Activated T-helper 1 cell treated with anti-CD3 and anti-CD28 coated beads, Interleukin-12 subunit alpha, Interleukin-12 subunit beta, Interleukin-2, Interleukin-4 antibody, amounts not matched to agents 30 ng/mL and 10 ng/mL and 1 ng/mL, durations not matched to agents 14 hours and 24 hours and 36 hours (primary cell): ENCODE measurements around the gene DPP8. TPM values are rescaled to one million over a fixed set of nuclear protein-coding genes. Genes with fewer than 3 reads are reported as not detected.
"Not testable (repeated sequence)": the region's sequence is repeated elsewhere in the genome, so short reads cannot be mapped to it uniquely, and the experiment has no call there.

ENCODE experiments used
- DNase-seq: peaks from one replicate; pipeline ENCODE4 v3.0.0; 2021; ENCODE audit warnings: low spot score
- H3K27ac Mint-ChIP-seq: one replicate; pipeline ENCODE4 v1.8.0; 2021; ENCODE audit warnings: mild to moderate bottlenecking, mixed read lengths
- H3K27me3 Mint-ChIP-seq: one replicate; pipeline ENCODE4 v1.8.0; 2022; ENCODE audit warnings: mild to moderate bottlenecking, moderate library complexity, mixed read lengths; ENCODE audit not compliant: insufficient read depth
- H3K36me3 Mint-ChIP-seq: one replicate; pipeline ENCODE4 v1.8.0; 2021; ENCODE audit warnings: low read depth, mixed read lengths
- H3K4me1 Mint-ChIP-seq: one replicate; pipeline ENCODE4 v1.8.0; 2021; ENCODE audit warnings: low read depth, mixed read lengths
- H3K4me3 Mint-ChIP-seq: one replicate; pipeline ENCODE4 v1.8.0; 2021; ENCODE audit warnings: mild to moderate bottlenecking, moderate library complexity, mixed read lengths
- H3K9me3 Mint-ChIP-seq: one replicate; pipeline ENCODE4 v1.8.0; 2021; ENCODE audit warnings: mixed read lengths
- intact Hi-C: fragments of 100-400 bp; cut with micrococcal nuclease; formaldehyde crosslinking; loops from one replicate; pipeline ENCODE4 v1.15.1; 2024
- total RNA-seq: library from RNA; stranded (reverse); gene quantifications from 2 replicates; pipeline ENCODE4 v1.2.3, GENCODE V29; 2022

DPP8 gene
- total RNA-seq, 1 donor from 2014 or later = 34.8 TPM

- intact Hi-C loops = no loop called here
- Mint-ChIP-seq H3K4me3 (no peak overlapping the region), H3K4me1 (peaks cover 5% of the 10 kb centered on the region), H3K36me3 (no peaks in the 10 kb centered on the region), H3K27me3 (peaks cover 30% of the 10 kb centered on the region), H3K9me3 (no peaks in the 10 kb centered on the region), H3K27ac (no peak overlapping the region)
- DNase-seq = no peak
These were observed 113.2 kb downstream of the DPP8 start for GRCh38 chr15:65404186-65404872.

- Mint-ChIP-seq H3K4me1 (no peaks in the 10 kb centered on the region), H3K9me3 (no peaks in the 10 kb centered on the region), H3K4me3 (no peak overlapping the region), H3K36me3 (no peaks in the 10 kb centered on the region), H3K27ac (no peak overlapping the region), H3K27me3 (peaks cover 38% of the 10 kb centered on the region)
- DNase-seq = no peak
- intact Hi-C loops = no loop called here
These were observed 114.5 kb downstream of the DPP8 start for GRCh38 chr15:65402961-65403360.

- no peaks in the 10 kb centered on the region for H3K36me3 Mint-ChIP-seq
- peaks cover 47% of the 10 kb centered on the region for H3K27me3 Mint-ChIP-seq
- DNase-seq = no peak
- intact Hi-C loops = loop anchor here (2.0 kb wide), 1 partner anchor 17 kb away; no protein-coding TSS in a partner anchor
- H3K4me3 Mint-ChIP-seq = no peak overlapping the region
- H3K27ac Mint-ChIP-seq = no peak overlapping the region
- no peaks in the 10 kb centered on the region for H3K4me1 Mint-ChIP-seq
- H3K9me3 Mint-ChIP-seq = no peaks in the 10 kb centered on the region
These were observed 115.8 kb downstream of the DPP8 start for GRCh38 chr15:65401611-65402240.

DNA sequence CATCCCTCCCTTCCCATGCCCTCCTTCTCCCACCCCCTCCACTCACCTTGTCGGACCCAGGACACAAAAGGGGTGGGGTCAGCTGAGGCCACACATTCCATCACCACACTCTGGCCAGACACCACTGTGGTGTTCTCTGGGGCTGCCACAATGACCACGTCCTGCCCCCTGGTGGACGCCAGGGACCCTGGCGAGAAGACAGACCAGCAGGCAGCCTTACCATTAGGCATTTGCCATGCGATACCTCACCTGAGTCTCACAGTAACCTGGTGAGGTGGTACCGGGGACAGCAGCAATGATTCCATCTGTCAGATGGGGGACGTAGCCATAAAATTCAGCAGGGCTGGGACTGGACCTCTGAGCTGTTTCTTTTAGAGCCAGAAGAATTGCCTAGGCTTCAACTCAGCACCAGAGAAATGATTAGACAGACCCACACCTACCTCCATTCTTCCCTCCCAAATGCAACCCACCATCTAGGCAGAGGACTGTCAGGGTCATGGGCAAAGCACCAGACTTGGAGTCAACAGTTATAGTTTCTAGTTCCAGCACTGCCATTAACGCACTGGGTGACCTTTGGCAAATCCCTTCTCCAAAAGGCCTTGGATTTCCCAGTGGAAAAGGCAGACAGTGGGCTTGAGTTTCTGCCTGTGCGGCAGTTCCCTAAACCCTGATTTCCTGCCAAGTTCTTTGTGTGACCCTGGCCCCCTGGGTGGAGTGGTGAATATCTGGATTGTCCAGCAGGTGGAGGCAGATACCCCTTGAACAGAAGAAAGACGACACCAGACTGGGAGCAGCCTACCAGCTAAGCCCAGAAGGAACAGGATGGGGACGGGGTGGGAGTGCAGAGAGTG is 116.5 kb downstream of the DPP8 start:
- H3K27me3 Mint-ChIP-seq = peaks cover 48% of the 10 kb centered on the region
- H3K9me3 Mint-ChIP-seq = no peaks in the 10 kb centered on the region
- no peaks in the 10 kb centered on the region for H3K4me1 Mint-ChIP-seq
- DNase-seq = peak; percentile 21
- no peak overlapping the region for H3K4me3 Mint-ChIP-seq
- no peak overlapping the region for H3K27ac Mint-ChIP-seq
- intact Hi-C loops = loop anchor here (1.0 to 2.0 kb wide), 2 partner anchors 16 to 83 kb away; no protein-coding TSS in a partner anchor
- no peaks in the 10 kb centered on the region for H3K36me3 Mint-ChIP-seq

DNA sequence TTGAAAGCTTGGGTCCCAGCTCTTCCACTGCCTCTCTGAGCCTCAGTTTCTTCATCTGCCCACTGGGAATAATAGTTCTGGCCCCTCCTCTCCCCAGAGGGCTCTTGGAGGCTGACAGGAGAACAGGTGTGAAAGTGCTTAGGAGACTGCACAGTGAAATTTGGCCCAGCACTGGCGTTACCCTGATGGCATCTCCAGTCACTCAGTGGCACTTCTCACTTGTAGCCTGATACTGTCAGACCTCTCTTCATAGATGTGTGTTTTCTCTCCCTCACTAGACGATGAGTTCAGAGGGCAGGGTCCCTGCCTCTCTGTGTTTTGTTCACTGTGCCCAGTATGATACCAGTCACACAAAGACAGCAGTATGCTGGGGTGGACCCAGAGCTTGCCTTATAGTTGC is 117.5 kb downstream of the DPP8 start:
- no peaks in the 10 kb centered on the region for H3K4me1 Mint-ChIP-seq
- H3K27me3 Mint-ChIP-seq = peaks cover 55% of the 10 kb centered on the region
- intact Hi-C loops = loop anchor here (1.0 to 2.0 kb wide), 2 partner anchors 15 to 82 kb away; no protein-coding TSS in a partner anchor
- H3K27ac Mint-ChIP-seq = no peak overlapping the region
- H3K36me3 Mint-ChIP-seq = no peaks in the 10 kb centered on the region
- no peak overlapping the region for H3K4me3 Mint-ChIP-seq
- no peaks in the 10 kb centered on the region for H3K9me3 Mint-ChIP-seq
- no peak for DNase-seq

DNA sequence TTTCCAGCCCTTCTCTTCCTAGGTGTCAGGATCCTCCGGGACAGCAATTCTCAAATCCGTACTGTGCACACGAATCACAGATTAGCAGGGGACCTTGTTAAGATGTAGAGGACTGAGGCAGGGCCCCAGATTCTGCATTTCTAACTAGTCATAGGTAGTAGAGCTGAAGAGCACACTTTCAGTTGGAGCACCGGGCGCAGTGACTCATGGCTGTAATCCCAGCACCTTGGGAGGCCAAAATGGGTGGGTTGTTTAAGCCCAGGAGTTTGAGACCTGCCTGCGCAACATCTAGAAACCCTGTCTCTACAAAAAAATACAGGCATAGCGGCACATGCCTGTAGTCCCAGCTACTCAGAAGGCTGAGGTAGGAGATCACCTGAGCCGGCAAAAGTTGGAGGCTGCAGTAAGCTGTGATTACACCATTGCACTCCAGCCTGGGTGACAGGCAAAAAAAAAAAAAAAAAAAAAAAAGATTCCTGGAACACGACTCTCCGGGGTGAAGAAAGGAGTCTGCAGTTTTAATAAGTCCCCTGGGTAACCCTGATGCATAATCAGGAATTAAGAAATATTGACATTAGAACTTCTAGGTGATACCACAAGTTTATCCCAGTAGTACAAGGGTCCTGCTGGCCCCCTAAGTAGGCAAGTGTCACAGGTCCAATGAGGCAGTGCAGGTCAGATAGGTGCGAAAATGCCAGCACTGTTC is 118.3 kb downstream of the DPP8 start:
- intact Hi-C loops = no loop called here

GRCh38 chr15:65398486-65398885 is 119.0 kb downstream of the DPP8 start:
- H3K27me3 Mint-ChIP-seq = peaks cover 64% of the 10 kb centered on the region
- H3K27ac Mint-ChIP-seq, intact Hi-C loops, DNase-seq, H3K9me3 Mint-ChIP-seq, H3K4me3 Mint-ChIP-seq, H3K36me3 Mint-ChIP-seq, H3K4me1 Mint-ChIP-seq: not testable (repeated sequence)

More for the DNA sequence above, 118.3 kb downstream of the DPP8 start:
- no peaks in the 10 kb centered on the region for H3K4me1 Mint-ChIP-seq
- H3K9me3 Mint-ChIP-seq = no peaks in the 10 kb centered on the region
- no peak overlapping the region for H3K4me3 Mint-ChIP-seq
- H3K36me3 Mint-ChIP-seq = no peaks in the 10 kb centered on the region
- no peak overlapping the region for H3K27ac Mint-ChIP-seq
- DNase-seq = no peak
- peaks cover 63% of the 10 kb centered on the region for H3K27me3 Mint-ChIP-seq

- Mint-ChIP-seq H3K4me3 (no peak overlapping the region), H3K27ac (no peak overlapping the region), H3K27me3 (peaks cover 72% of the 10 kb centered on the region), H3K4me1 (no peaks in the 10 kb centered on the region), H3K36me3 (no peaks in the 10 kb centered on the region), H3K9me3 (no peaks in the 10 kb centered on the region)
- intact Hi-C loops = no loop called here
- no peak for DNase-seq
These were observed 120.5 kb downstream of the DPP8 start for GRCh38 chr15:65396965-65397317.

DNA sequence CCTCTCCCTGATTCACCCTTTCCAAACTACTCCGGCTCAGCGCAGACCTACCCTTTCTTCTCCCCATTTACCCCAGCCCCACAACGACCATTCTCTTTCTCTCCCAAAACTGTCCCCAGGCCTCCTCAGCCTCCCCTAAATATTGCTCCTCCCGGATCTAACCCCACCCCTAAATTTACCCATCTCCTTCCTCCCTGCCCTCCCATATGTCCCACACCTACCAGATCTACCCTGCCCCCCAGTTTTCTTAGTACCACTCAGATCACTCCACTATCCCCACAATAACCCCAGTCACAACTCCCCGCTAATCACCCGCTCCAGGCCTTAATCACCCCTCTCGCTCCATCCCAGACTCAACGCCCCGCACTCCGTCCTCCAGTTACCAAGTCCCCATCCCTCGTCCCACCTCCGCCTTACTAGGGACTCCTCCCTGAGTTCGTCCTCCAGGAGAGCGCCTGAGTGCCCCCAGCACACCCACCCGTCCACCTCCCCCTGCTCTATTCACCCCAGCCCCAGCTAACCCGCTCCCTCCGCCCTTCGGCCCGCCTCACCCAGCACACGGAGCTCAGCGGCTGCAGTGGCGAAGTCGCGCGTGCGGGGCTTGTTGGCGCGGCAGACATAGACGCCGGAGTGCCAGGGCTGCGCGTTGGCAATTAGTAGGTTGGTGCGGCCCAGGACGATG is 121.1 kb downstream of the DPP8 start:
- Mint-ChIP-seq H3K27me3 (peaks cover 72% of the 10 kb centered on the region), H3K36me3 (no peaks in the 10 kb centered on the region), H3K27ac (no peak overlapping the region), H3K4me3 (no peak overlapping the region), H3K4me1 (no peaks in the 10 kb centered on the region), H3K9me3 (no peaks in the 10 kb centered on the region)
- no peak for DNase-seq
- intact Hi-C loops = no loop called here

- DNase-seq = no peak
- Mint-ChIP-seq H3K4me3 (no peak overlapping the region), H3K27ac (no peak overlapping the region), H3K9me3 (no peaks in the 10 kb centered on the region), H3K27me3 (peaks cover 65% of the 10 kb centered on the region), H3K4me1 (no peaks in the 10 kb centered on the region), H3K36me3 (no peaks in the 10 kb centered on the region)
- intact Hi-C loops = no loop called here
These were observed 121.8 kb downstream of the DPP8 start for GRCh38 chr15:65395567-65396202.

DNA sequence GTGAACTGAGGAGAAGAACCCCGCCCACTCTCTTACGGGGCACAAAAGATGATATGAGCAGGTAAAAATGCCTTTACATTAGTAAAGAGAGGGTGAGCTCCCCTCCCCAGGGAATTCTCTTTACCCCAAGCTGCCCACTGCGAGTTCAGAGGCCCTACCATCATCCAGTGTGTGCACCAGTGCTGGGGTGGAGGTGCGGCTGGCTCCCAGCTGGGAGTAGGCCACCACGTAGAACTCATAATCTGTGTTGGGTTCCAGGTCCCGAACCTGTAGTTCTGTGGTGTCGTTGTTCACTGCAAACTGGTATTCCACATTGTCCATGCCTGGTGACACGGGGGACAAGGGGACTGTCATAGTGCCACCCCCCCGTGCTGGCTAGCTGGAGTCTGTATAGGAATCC is 122.6 kb downstream of the DPP8 start:
- Mint-ChIP-seq H3K4me1 (no peaks in the 10 kb centered on the region), H3K36me3 (no peaks in the 10 kb centered on the region), H3K27ac (no peak overlapping the region), H3K9me3 (no peaks in the 10 kb centered on the region), H3K4me3 (no peak overlapping the region), H3K27me3 (peaks cover 63% of the 10 kb centered on the region)
- DNase-seq = no peak
- intact Hi-C loops = no loop called here

DNA sequence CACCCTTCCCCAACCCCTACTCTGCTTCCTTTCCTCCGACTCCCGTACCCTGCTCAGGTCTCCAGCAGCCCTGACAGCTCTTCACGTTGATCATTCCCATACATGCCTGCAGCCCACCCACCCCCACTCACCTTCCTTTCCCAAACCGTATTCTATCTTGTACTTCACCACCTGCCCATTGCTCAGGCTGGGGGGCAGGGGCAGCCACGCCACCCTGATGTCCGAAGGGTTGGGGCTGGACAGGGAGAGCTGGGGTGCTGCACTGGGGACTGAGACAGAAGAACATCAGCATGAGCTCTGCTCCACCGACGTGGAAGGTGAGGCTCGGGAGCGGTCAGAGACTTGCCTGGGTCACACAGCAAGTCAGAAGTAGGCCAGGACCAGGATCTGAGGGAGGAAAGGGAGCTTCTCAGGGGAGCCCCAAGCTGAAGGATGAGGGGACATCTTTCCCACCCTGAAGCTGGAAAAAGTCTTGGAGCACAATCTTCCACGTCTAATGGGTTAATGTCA is 123.2 kb downstream of the DPP8 start:
- no peaks in the 10 kb centered on the region for H3K4me1 Mint-ChIP-seq
- peaks cover 63% of the 10 kb centered on the region for H3K27me3 Mint-ChIP-seq
- H3K9me3 Mint-ChIP-seq = no peaks in the 10 kb centered on the region
- H3K4me3 Mint-ChIP-seq = no peak overlapping the region
- H3K36me3 Mint-ChIP-seq = no peaks in the 10 kb centered on the region
- no peak overlapping the region for H3K27ac Mint-ChIP-seq
- DNase-seq = no peak
- intact Hi-C loops = no loop called here
